ENCODE results near the gene SOX10.

The SOX10 gene

GRCh38 chr22:37929390-37929789 lies 55.0 kb downstream of the SOX10 start:
- no peak for TF ChIP-seq CTCF (IDR thresholded peaks at IDR 0.05; ENCODE audit: low read depth, low read length, missing control alignments)
- no peak overlapping the region for H3K4me3 ChIP-seq (replicated peaks; ENCODE audit: low read depth, low read length)
- no peak for DNase-seq (ENCODE audit: extremely low read depth, low read depth)

- no peak overlapping the region for H3K4me3 ChIP-seq (replicated peaks; ENCODE audit: low read depth, low read length)
- no peak for TF ChIP-seq CTCF (IDR thresholded peaks at IDR 0.05; ENCODE audit: low read depth, low read length, missing control alignments)
- no peak for DNase-seq (ENCODE audit: extremely low read depth, low read depth)
These were observed 56.8 kb downstream of the SOX10 start for GRCh38 chr22:37927637-37927936.

GRCh38 chr22:37926771-37927636 lies 57.4 kb downstream of the SOX10 start:
- DNase-seq (ENCODE audit: extremely low read depth, low read depth): no peak
- H3K4me3 ChIP-seq (replicated peaks; ENCODE audit: low read depth, low read length): no peak overlapping the region
- no peak for TF ChIP-seq CTCF (IDR thresholded peaks at IDR 0.05; ENCODE audit: low read depth, low read length, missing control alignments)

GRCh38 chr22:37926358-37926757 lies 58.0 kb downstream of the SOX10 start:
- no peak for DNase-seq (ENCODE audit: extremely low read depth, low read depth)
- no peak for TF ChIP-seq CTCF (IDR thresholded peaks at IDR 0.05; ENCODE audit: low read depth, low read length, missing control alignments)
- no peak overlapping the region for H3K4me3 ChIP-seq (replicated peaks; ENCODE audit: low read depth, low read length)

- no peak for DNase-seq (ENCODE audit: extremely low read depth, low read depth)
- no peak overlapping the region for H3K4me3 ChIP-seq (replicated peaks; ENCODE audit: low read depth, low read length)
- no peak for TF ChIP-seq CTCF (IDR thresholded peaks at IDR 0.05; ENCODE audit: low read depth, low read length, missing control alignments)
These were observed 58.6 kb downstream of the SOX10 start for GRCh38 chr22:37925767-37926166.

GRCh38 chr22:37925330-37925729 lies 59.0 kb downstream of the SOX10 start:
- TF ChIP-seq CTCF (IDR thresholded peaks at IDR 0.05; ENCODE audit: low read depth, low read length, missing control alignments): no peak
- no peak for DNase-seq (ENCODE audit: extremely low read depth, low read depth)
- no peak overlapping the region for H3K4me3 ChIP-seq (replicated peaks; ENCODE audit: low read depth, low read length)
